IMR-90 (cell line): ENCODE results near the gene C5orf15. TPM values are rescaled to one million over a fixed set of nuclear protein-coding genes. Genes with fewer than 3 reads are reported as not detected.

ENCODE experiments used
- ATAC-seq: fragments of 200-7000 bp; cut with Tn5 transposase; 2 replicates; pipeline ENCODE4 v1.9.1; 2020; ENCODE audit warnings: low read depth, mild to moderate bottlenecking, moderate library complexity
- BruUV-seq: library from RNA; stranded (reverse); fragments of 400-500 nt; replicated peaks from 2 replicates; lab custom pipeline; 2021; lab: Mats Ljungman, UMichigan
- CTCF ChIA-PET: fragments of 300-600 bp; formaldehyde crosslinking; extraction: SDS; loops from one replicate; lab custom pipeline; 2021; ENCODE audit warnings: antibody characterized with exemption; lab: Yijun Ruan, JAX
- POLR2A ChIA-PET: fragments of 300-600 bp; sonication (Branson Sonifier 250); formaldehyde crosslinking; loops from one replicate; lab custom pipeline; 2022; ENCODE audit warnings: antibody characterized with exemption; ENCODE audit not compliant: unreplicated experiment; lab: Charles Lee
- DNase-seq: peaks from one replicate; pipeline ENCODE4 v3.0.0; 2013
- H2AFZ ChIP-seq: replicated peaks from 2 replicates; pipeline ENCODE3; 2013; ENCODE audit warnings: low read length, mild to moderate bottlenecking; ENCODE audit not compliant: poor library complexity
- H2AK5ac ChIP-seq: 2 replicates; pipeline ENCODE4 v1.6.1; 2013; ENCODE audit warnings: low read depth, low read length, inconsistent platforms
- H2AK9ac ChIP-seq: replicated peaks from 2 replicates; pipeline ENCODE3; 2013; ENCODE audit warnings: mild to moderate bottlenecking, low read depth, low read length, moderate library complexity; ENCODE audit not compliant: poor library complexity
- H2BK120ac ChIP-seq: 2 replicates; pipeline ENCODE4 v1.6.1; 2013; ENCODE audit warnings: low read depth, low read length, inconsistent platforms
- H2BK15ac ChIP-seq: 3 replicates; pipeline ENCODE4 v1.6.1; 2013; ENCODE audit warnings: low read depth, low read length, inconsistent platforms
- H2BK20ac ChIP-seq: 2 replicates; pipeline ENCODE4 v1.6.1; 2013; ENCODE audit warnings: low read depth, mild to moderate bottlenecking, inconsistent platforms, low read length, moderate library complexity
- H2BK5ac ChIP-seq: 2 replicates; pipeline ENCODE4 v1.6.1; 2013; ENCODE audit warnings: mild to moderate bottlenecking, low read depth, low read length, inconsistent platforms; ENCODE audit not compliant: poor library complexity, severe bottlenecking
- H3K14ac ChIP-seq: replicated peaks from 2 replicates; pipeline ENCODE4 v1.6.1; 2013; ENCODE audit warnings: low read depth, low read length, inconsistent platforms
- H3K18ac ChIP-seq: 2 replicates; pipeline ENCODE4 v1.6.1; 2013; ENCODE audit warnings: low read depth, low read length, control low read depth
- H3K23ac ChIP-seq: 2 replicates; pipeline ENCODE4 v1.6.1; 2013; ENCODE audit warnings: low read depth, low read length, inconsistent platforms
- H3K27ac ChIP-seq: 2 replicates; pipeline ENCODE4 v1.5.1; 2013; ENCODE audit warnings: mild to moderate bottlenecking, control low read depth, low read length; ENCODE audit not compliant: insufficient read depth
- H3K27me3 ChIP-seq: 2 replicates; pipeline ENCODE4 v1.6.1; 2013; ENCODE audit warnings: low read length; ENCODE audit not compliant: control insufficient read depth, insufficient read depth
- H3K36me3 ChIP-seq: 2 replicates; pipeline ENCODE4 v1.6.1; 2013; ENCODE audit warnings: low read length, mixed read lengths; ENCODE audit not compliant: control insufficient read depth, insufficient read depth
- H3K4ac ChIP-seq: 2 replicates; pipeline ENCODE4 v1.6.1; 2013; ENCODE audit warnings: low read depth, low read length, inconsistent platforms
- H3K4me1 ChIP-seq: 2 replicates; pipeline ENCODE4 v1.6.1; 2013; ENCODE audit warnings: low read length, mixed read lengths; ENCODE audit not compliant: control insufficient read depth, insufficient read depth
- H3K4me2 ChIP-seq: 2 replicates; pipeline ENCODE4 v1.6.1; 2013; ENCODE audit warnings: low read depth, mild to moderate bottlenecking, control low read depth, low read length, moderate library complexity
- H3K4me3 ChIP-seq: 2 replicates; pipeline ENCODE4 v1.5.1; 2013; ENCODE audit warnings: low read depth, mild to moderate bottlenecking, control low read depth, low read length, moderate library complexity; ENCODE audit not compliant: insufficient read depth
- H3K56ac ChIP-seq: 2 replicates; pipeline ENCODE4 v1.6.1; 2013; ENCODE audit warnings: low read length, inconsistent platforms; ENCODE audit not compliant: insufficient read depth; ENCODE audit errors: extremely low read depth
- H3K79me1 ChIP-seq, 2 experiments: 2 replicates each; pipeline ENCODE4 v1.6.1; 2013; ENCODE audit warnings: low read length in 2 of 2, inconsistent platforms in 1 of 2, low read depth in 1 of 2
- H3K9ac ChIP-seq: 2 replicates; pipeline ENCODE4 v1.6.1; 2013; ENCODE audit warnings: low read depth, low read length, control low read depth
- H3K9me1 ChIP-seq: 2 replicates; pipeline ENCODE4 v1.6.1; 2013; ENCODE audit warnings: low read length, inconsistent platforms; ENCODE audit not compliant: insufficient read depth
- H3K9me3 ChIP-seq: 2 replicates; pipeline ENCODE4 v1.6.1; 2013; ENCODE audit warnings: low read length; ENCODE audit not compliant: control insufficient read depth, insufficient read depth
- H4K20me1 ChIP-seq: 2 replicates; pipeline ENCODE4 v1.6.1; 2013; ENCODE audit warnings: low read length, inconsistent platforms; ENCODE audit not compliant: insufficient read depth
- H4K5ac ChIP-seq: 2 replicates; pipeline ENCODE4 v1.6.1; 2013; ENCODE audit warnings: mild to moderate bottlenecking, low read depth, low read length, control low read depth
- H4K8ac ChIP-seq, 2 experiments: 2 replicates each; pipeline ENCODE4 v1.6.1; 2013; ENCODE audit warnings: low read depth in 2 of 2, low read length in 2 of 2, control low read depth in 1 of 2, inconsistent platforms in 1 of 2
- H4K91ac ChIP-seq: 2 replicates; pipeline ENCODE4 v1.6.1; 2013; ENCODE audit warnings: low read depth, low read length, inconsistent platforms; ENCODE audit not compliant: insufficient read depth
- CEBPB ChIP-seq: IDR thresholded peaks from 2 replicates; pipeline ENCODE4 v1.6.1; 2012; ENCODE audit warnings: low read depth, low read length, improper control_type of control experiment
- SMC3 ChIP-seq: fragments of 150-350 bp; IDR thresholded peaks from 2 replicates; pipeline ENCODE4 v1.6.1; 2016; ENCODE audit warnings: low read depth, mild to moderate bottlenecking, antibody characterized with exemption, low read length, moderate library complexity
- WGBS, 2 experiments: methylation state at CpG; one replicate each; pipeline versions ENCODE4 v1.1.5 to v1.1.7; 2013; ENCODE audit warnings: missing lambda C conversion rate in 2 of 2; ENCODE audit not compliant: insufficient read length in 1 of 2; ENCODE audit errors: extremely low coverage in 2 of 2; 5-methylcytosine and 5-hydroxymethylcytosine counted together
- dilution Hi-C: fragments of 300-500 bp; cut with HindIII; formaldehyde crosslinking; loops from one replicate; pipeline ENCODE4 v1.14.3; 2018; ENCODE audit warnings: low sequenced_read_pairs; ENCODE audit not compliant: unreplicated experiment
- in situ Hi-C: fragments of 300-500 bp; cut with MboI; formaldehyde crosslinking; loops from 3 replicates; pipeline ENCODE4 v1.14.3; 2019; ENCODE audit warnings: low sequenced_read_pairs, inconsistent platforms, mixed read lengths
- intact Hi-C: fragments of 100-400 bp; cut with micrococcal nuclease; formaldehyde crosslinking; loops from 2 replicates; pipeline ENCODE4 v1.10.0; 2022
- polyA plus RNA-seq, 3 experiments: library from polyadenylated mRNA; depleted of rRNA; stranded (reverse); fragments of >200 nt; gene quantifications; 2 replicates each; pipeline ENCODE4 v1.2.3, GENCODE V29; 2012; ENCODE audit warnings: low replicate concordance in 1 of 3
- total RNA-seq: library from RNA; depleted of rRNA; stranded (reverse); fragments of >200 nt; gene quantifications from 2 replicates; pipeline ENCODE4 v1.2.3, GENCODE V29; 2012

C5orf15 gene
- total and polyA plus RNA-seq, 2 of the 4 experiments (the other 2 are of a cell fraction), result 35.1 to 73.5 TPM

DNA sequence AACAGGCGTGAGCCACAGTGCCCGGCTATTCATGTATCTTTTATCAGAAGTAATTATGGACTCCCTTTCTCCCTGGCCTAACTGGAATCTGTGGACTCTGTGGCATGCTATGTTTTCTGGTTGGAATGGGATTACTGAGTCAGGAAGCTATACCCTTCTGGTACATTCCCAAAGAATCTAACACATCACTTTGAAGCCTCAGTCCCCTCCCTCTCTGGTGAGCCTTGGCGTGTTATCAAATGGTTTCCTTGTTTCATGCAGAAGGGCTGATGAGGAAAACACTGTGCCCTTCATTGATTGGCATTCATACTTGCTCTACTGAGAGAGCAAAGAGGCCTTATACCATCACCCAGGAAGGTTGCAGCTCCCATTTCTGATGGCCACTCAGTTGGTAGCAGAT lies 22.9 kb downstream of the C5orf15 start:
- Histone ChIP-seq H3K4me3 (no peak overlapping the region), H4K91ac (no peak overlapping the region), H2BK120ac (no peak overlapping the region), H4K20me1 (no peaks in the 10 kb centered on the region), H3K18ac (no peak overlapping the region), H3K4ac (no peak overlapping the region), H3K56ac (no peak overlapping the region), H3K4me1 (0 out of 2 replicates have a peak, but pooled peaks cover 2% of the 10 kb centered on the region), H3K27ac (no peak overlapping the region), H3K36me3 (no peaks in the 10 kb centered on the region), H3K79me1 (no peaks in the 10 kb centered on the region), H3K27me3 (peaks cover 12% of the 10 kb centered on the region), H2BK15ac (no peak overlapping the region), H4K8ac (no peak overlapping the region), H2AK9ac (peak overlapping the region; percentile 5), H3K9me1 (no peaks in the 10 kb centered on the region; the same call in 1 of the 2 replicates), H3K9me3 (no peaks in the 10 kb centered on the region), H2AK5ac (no peak overlapping the region), H4K5ac (no peak overlapping the region), H3K14ac (0 out of 2 replicates have a peak overlapping the region, but pooled peaks have one; percentile 59), H2BK20ac (no peak overlapping the region), H3K23ac (no peak overlapping the region), H2AFZ (no peak overlapping the region), H3K9ac (no peak overlapping the region), H2BK5ac (no peak overlapping the region), H3K4me2 (no peak overlapping the region)
- ChIA-PET POLR2A (no interaction called here), CTCF (interaction anchor here (1.3 kb wide), 1 partner anchor 522 kb away, joined by 3 read pairs; no protein-coding TSS in a partner anchor)
- BruUV-seq, result no TSS peak
- WGBS, 2 experiments, result no CpG with 5 or more reads among the region's 3 CpGs
- ATAC-seq (no peak), DNase-seq (peak; percentile 10)
- dilution Hi-C loops (no loop called here), intact Hi-C loops (loop anchor here (10.0 kb wide), 1 partner anchor 191 kb away; no protein-coding TSS in a partner anchor), in situ Hi-C loops (loop anchor here (10.0 kb wide), 2 partner anchors 521 to 831 kb away; no protein-coding TSS in a partner anchor)
- TF ChIP-seq CEBPB, result no peak
- TF ChIP-seq SMC3, result no peak
